Measurements from ENCODE around the gene FGF19.

GRCh38 chr11:69649576-69649900 is 54.3 kb downstream of the FGF19 start:
- TF ChIP-seq, protein P1, sequence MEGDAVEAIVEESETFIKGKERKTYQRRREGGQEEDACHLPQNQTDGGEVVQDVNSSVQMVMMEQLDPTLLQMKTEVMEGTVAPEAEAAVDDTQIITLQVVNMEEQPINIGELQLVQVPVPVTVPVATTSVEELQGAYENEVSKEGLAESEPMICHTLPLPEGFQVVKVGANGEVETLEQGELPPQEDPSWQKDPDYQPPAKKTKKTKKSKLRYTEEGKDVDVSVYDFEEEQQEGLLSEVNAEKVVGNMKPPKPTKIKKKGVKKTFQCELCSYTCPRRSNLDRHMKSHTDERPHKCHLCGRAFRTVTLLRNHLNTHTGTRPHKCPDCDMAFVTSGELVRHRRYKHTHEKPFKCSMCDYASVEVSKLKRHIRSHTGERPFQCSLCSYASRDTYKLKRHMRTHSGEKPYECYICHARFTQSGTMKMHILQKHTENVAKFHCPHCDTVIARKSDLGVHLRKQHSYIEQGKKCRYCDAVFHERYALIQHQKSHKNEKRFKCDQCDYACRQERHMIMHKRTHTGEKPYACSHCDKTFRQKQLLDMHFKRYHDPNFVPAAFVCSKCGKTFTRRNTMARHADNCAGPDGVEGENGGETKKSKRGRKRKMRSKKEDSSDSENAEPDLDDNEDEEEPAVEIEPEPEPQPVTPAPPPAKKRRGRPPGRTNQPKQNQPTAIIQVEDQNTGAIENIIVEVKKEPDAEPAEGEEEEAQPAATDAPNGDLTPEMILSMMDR (conservative IDR thresholded peaks at IDR 0.05 in 1 of 2, IDR thresholded peaks at IDR 0.05 in 1 of 2; ENCODE audit: low read depth in 1 of 2, low read length in 2 of 2) = no peak
- no peak for TF ChIP-seq EZH2 (IDR thresholded peaks at IDR 0.05; ENCODE audit: low read length, missing control alignments)

Measured in fibroblast of lung (primary cell).